ENCODE data around the gene AAR2. TPM values are rescaled to one million over a fixed set of nuclear protein-coding genes. Genes with fewer than 3 reads are reported as not detected.
A peak's percentile ranks its signal among the peaks of the same experiment; 100 is the strongest.

The AAR2 gene
- total and polyA plus RNA-seq, 9 donors: 20.5 to 28.9 (median 27.1) TPM

DNA sequence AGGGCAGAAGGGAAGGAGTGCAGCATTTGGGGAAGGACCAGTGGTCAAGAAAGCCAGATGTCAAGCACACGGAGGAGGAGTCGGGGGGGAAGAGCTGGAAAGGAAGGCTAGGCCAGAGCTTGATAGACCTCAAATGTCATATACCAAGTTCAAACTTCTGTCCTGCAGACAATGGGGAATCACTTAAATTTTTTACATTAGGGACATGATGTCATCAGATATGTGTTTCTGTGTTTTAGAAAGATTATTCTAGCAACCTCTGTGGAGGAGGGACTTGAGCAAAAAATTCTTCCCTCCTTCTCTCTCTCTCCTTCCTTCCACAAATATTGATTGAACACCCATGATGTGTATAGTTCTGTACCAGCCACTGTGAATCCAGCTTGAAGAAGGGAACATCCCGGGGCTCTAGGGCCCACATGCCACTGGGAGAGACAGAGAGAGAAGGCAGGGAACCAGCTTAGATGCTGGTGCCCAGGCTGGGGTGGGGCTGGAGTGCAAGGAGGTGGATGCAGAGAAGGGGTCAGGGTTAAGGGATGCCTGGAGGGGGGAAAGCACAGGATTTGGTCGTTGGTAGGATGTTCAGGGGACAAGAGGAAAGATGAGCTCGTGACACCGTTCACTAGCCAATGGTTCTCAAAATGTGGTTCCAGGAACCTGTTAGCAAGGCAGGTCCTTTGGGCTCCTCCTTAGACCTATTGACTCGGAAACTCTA is 19.8 kb upstream of the AAR2 start:
- peaks cover 24% of the 10 kb centered on the region for H3K36me3 ChIP-seq (ENCODE audit: control insufficient read depth, insufficient read depth, low read length)
- H3K27ac ChIP-seq (ENCODE audit: low read length): no peak overlapping the region
- 72% methylated on average over 5 of the region's 7 CpGs for WGBS (ENCODE audit: insufficient coverage)
- H3K4me3 ChIP-seq (ENCODE audit: low read length): no peak overlapping the region
- no peaks in the 10 kb centered on the region for H3K27me3 ChIP-seq (ENCODE audit: control insufficient read depth, insufficient read depth, low read length)
- no peak for DNase-seq
- H3K9me3 ChIP-seq (replicated peaks; ENCODE audit: control insufficient read depth, low read depth, low read length): no peaks in the 10 kb centered on the region
- no peaks in the 10 kb centered on the region for H3K4me1 ChIP-seq (ENCODE audit: control insufficient read depth, insufficient read depth, low read length)

DNA sequence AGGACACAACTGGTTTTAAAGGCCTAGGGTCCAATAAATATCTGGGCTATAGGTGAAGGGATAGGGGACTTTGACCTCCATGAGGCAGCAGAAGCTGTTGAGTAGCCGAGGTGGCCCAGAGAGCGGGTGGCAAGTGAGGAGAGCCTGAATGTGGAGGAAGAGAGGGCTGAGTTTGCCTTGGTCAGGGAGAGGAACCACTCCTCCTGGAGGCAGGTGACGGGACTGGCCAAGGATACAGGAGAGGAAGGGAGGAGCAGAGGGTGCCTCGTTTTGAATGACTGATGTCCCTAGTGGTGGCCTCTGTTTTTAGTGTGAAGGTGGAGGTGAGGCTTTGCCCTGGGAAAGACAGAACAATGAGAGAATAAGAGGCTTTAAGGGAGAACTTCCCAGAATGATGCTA is 19.1 kb upstream of the AAR2 start:
- DNase-seq: no peak
- WGBS (ENCODE audit: insufficient coverage): 64% methylated on average over 3 of the region's 4 CpGs
- H3K36me3 ChIP-seq (ENCODE audit: control insufficient read depth, insufficient read depth, low read length): peaks cover 27% of the 10 kb centered on the region

GRCh38 chr20:36218380-36219064 is 17.8 kb upstream of the AAR2 start:
- WGBS (ENCODE audit: insufficient coverage): 78% methylated on average over 12 of the region's 16 CpGs
- H3K27ac ChIP-seq (ENCODE audit: low read length): no peak overlapping the region
- H3K4me1 ChIP-seq (ENCODE audit: control insufficient read depth, insufficient read depth, low read length): no peaks in the 10 kb centered on the region
- H3K4me3 ChIP-seq (ENCODE audit: low read length): no peak overlapping the region
- no peaks in the 10 kb centered on the region for H3K9me3 ChIP-seq (replicated peaks; ENCODE audit: control insufficient read depth, low read depth, low read length)
- DNase-seq: no peak
- H3K36me3 ChIP-seq (ENCODE audit: control insufficient read depth, insufficient read depth, low read length): peaks cover 25% of the 10 kb centered on the region
- no peaks in the 10 kb centered on the region for H3K27me3 ChIP-seq (ENCODE audit: control insufficient read depth, insufficient read depth, low read length)

More for the DNA sequence above, 19.1 kb upstream of the AAR2 start:
- no peaks in the 10 kb centered on the region for H3K9me3 ChIP-seq (replicated peaks; ENCODE audit: control insufficient read depth, low read depth, low read length)
- no peaks in the 10 kb centered on the region for H3K4me1 ChIP-seq (ENCODE audit: control insufficient read depth, insufficient read depth, low read length)
- H3K27me3 ChIP-seq (ENCODE audit: control insufficient read depth, insufficient read depth, low read length): no peaks in the 10 kb centered on the region
- no peak overlapping the region for H3K27ac ChIP-seq (ENCODE audit: low read length)
- no peak overlapping the region for H3K4me3 ChIP-seq (ENCODE audit: low read length)

- Histone ChIP-seq H3K27me3 (ENCODE audit: control insufficient read depth, insufficient read depth, low read length) (no peaks in the 10 kb centered on the region), H3K27ac (ENCODE audit: low read length) (no peak overlapping the region), H3K36me3 (ENCODE audit: control insufficient read depth, insufficient read depth, low read length) (peaks cover 22% of the 10 kb centered on the region), H3K9me3 (replicated peaks; ENCODE audit: control insufficient read depth, low read depth, low read length) (no peaks in the 10 kb centered on the region), H3K4me3 (ENCODE audit: low read length) (no peak overlapping the region), H3K4me1 (ENCODE audit: control insufficient read depth, insufficient read depth, low read length) (no peaks in the 10 kb centered on the region)
- DNase-seq: no peak
- WGBS (ENCODE audit: insufficient coverage): 84% methylated on average over 10 of the region's 17 CpGs
Observed at GRCh38 chr20:36219671-36220220, 16.5 kb upstream of the AAR2 start.

GRCh38 chr20:36225666-36226065 is 10.6 kb upstream of the AAR2 start:
- H3K27ac ChIP-seq (ENCODE audit: low read length): no peak overlapping the region
- DNase-seq: no peak
- peaks cover 11% of the 10 kb centered on the region for H3K36me3 ChIP-seq (ENCODE audit: control insufficient read depth, insufficient read depth, low read length)
- H3K27me3 ChIP-seq (ENCODE audit: control insufficient read depth, insufficient read depth, low read length): no peaks in the 10 kb centered on the region
- H3K4me3 ChIP-seq (ENCODE audit: low read length): no peak overlapping the region
- no peaks in the 10 kb centered on the region for H3K9me3 ChIP-seq (replicated peaks; ENCODE audit: control insufficient read depth, low read depth, low read length)
- 81% methylated on average over 7 of the region's 7 CpGs for WGBS (ENCODE audit: insufficient coverage)
- no peaks in the 10 kb centered on the region for H3K4me1 ChIP-seq (ENCODE audit: control insufficient read depth, insufficient read depth, low read length)

- 100% methylated on average over 2 of the region's 6 CpGs for WGBS (ENCODE audit: insufficient coverage)
- no peak overlapping the region for H3K4me3 ChIP-seq (ENCODE audit: low read length)
- peaks cover 5% of the 10 kb centered on the region for H3K36me3 ChIP-seq (ENCODE audit: control insufficient read depth, insufficient read depth, low read length)
- no peak overlapping the region for H3K27ac ChIP-seq (ENCODE audit: low read length)
- no peaks in the 10 kb centered on the region for H3K9me3 ChIP-seq (replicated peaks; ENCODE audit: control insufficient read depth, low read depth, low read length)
- no peaks in the 10 kb centered on the region for H3K27me3 ChIP-seq (ENCODE audit: control insufficient read depth, insufficient read depth, low read length)
- no peak for DNase-seq
- H3K4me1 ChIP-seq (ENCODE audit: control insufficient read depth, insufficient read depth, low read length): no peaks in the 10 kb centered on the region
Observed at GRCh38 chr20:36228770-36229169, 7.5 kb upstream of the AAR2 start.

- no peaks in the 10 kb centered on the region for H3K27me3 ChIP-seq (ENCODE audit: control insufficient read depth, insufficient read depth, low read length)
- peaks cover 2% of the 10 kb centered on the region for H3K4me1 ChIP-seq (ENCODE audit: control insufficient read depth, insufficient read depth, low read length)
- H3K4me3 ChIP-seq (ENCODE audit: low read length): no peak overlapping the region
- peaks cover 5% of the 10 kb centered on the region for H3K36me3 ChIP-seq (ENCODE audit: control insufficient read depth, insufficient read depth, low read length)
- H3K9me3 ChIP-seq (replicated peaks; ENCODE audit: control insufficient read depth, low read depth, low read length): no peaks in the 10 kb centered on the region
- no peak for DNase-seq
- H3K27ac ChIP-seq (ENCODE audit: low read length): no peak overlapping the region
- WGBS (ENCODE audit: insufficient coverage): no CpG with 5 or more reads among the region's 3 CpGs
Observed at GRCh38 chr20:36230019-36230418, 6.3 kb upstream of the AAR2 start.

DNA sequence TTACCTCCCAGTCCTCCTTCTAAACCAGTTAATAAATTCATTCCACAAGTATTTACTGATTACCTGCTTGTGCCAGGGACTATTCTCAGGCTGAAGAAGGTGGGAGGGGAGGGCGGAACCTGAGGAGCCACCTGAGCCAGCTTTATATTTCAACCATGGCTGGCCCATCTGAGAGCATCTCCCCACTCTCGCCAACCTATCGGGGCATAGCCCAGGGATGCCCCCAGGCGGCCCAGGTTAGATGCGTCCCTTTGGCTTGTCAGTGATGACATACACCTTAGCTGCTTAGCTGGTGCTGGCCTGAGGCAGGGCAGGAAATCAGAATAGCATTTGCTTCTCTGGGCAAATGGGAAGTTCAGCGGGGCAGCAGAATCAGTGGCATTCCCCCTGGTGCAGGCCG is 4.9 kb upstream of the AAR2 start:
- Histone ChIP-seq H3K27me3 (ENCODE audit: control insufficient read depth, insufficient read depth, low read length) (no peaks in the 10 kb centered on the region), H3K9me3 (replicated peaks; ENCODE audit: control insufficient read depth, low read depth, low read length) (no peaks in the 10 kb centered on the region), H3K4me3 (ENCODE audit: low read length) (no peak overlapping the region), H3K36me3 (ENCODE audit: control insufficient read depth, insufficient read depth, low read length) (peaks cover 5% of the 10 kb centered on the region), H3K27ac (ENCODE audit: low read length) (no peak overlapping the region), H3K4me1 (ENCODE audit: control insufficient read depth, insufficient read depth, low read length) (peaks cover 6% of the 10 kb centered on the region)
- WGBS (ENCODE audit: insufficient coverage): 94% methylated on average over 5 of the region's 7 CpGs
- no peak for DNase-seq

- 70% methylated on average over 3 of the region's 4 CpGs for whole genome bisulfite sequencing (ENCODE audit: insufficient coverage)
- Histone ChIP-seq H3K27ac (ENCODE audit: low read length) (no peak overlapping the region), H3K9me3 (replicated peaks; ENCODE audit: control insufficient read depth, low read depth, low read length) (no peaks in the 10 kb centered on the region), H3K27me3 (ENCODE audit: control insufficient read depth, insufficient read depth, low read length) (no peaks in the 10 kb centered on the region), H3K4me1 (ENCODE audit: control insufficient read depth, insufficient read depth, low read length) (peaks cover 13% of the 10 kb centered on the region), H3K4me3 (ENCODE audit: low read length) (no peak overlapping the region), H3K36me3 (ENCODE audit: control insufficient read depth, insufficient read depth, low read length) (peaks cover 7% of the 10 kb centered on the region)
- DNase-seq: no peak
Observed at GRCh38 chr20:36234771-36235320, 1.4 kb upstream of the AAR2 start.

DNA sequence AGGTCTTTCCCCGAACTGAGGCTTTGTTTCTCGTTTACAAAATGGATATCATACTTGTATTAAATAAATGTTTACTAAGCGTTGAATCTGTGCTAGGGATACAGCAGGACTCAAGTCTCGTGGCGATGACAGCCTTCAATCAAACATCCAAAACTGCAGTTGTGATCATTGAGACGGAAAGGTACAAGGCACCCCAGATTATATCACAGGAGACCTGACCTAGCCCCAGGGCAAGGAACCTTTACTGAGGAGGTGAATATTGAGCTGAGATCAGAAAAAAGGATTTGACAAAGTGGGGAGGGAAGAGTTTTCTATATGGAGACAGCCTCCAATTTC is 476 bp downstream of the AAR2 start:
- no CpG with 5 or more reads among the region's 6 CpGs for WGBS (ENCODE audit: insufficient coverage)
- peaks cover 13% of the 10 kb centered on the region for H3K4me1 ChIP-seq (ENCODE audit: control insufficient read depth, insufficient read depth, low read length)

More for the DNA sequence above, 476 bp downstream of the AAR2 start:
- H3K4me3 ChIP-seq (ENCODE audit: low read length): peak overlapping the region; percentile 82
- H3K36me3 ChIP-seq (ENCODE audit: control insufficient read depth, insufficient read depth, low read length): peaks cover 22% of the 10 kb centered on the region
- no peak for DNase-seq
- H3K27me3 ChIP-seq (ENCODE audit: control insufficient read depth, insufficient read depth, low read length): no peaks in the 10 kb centered on the region
- H3K9me3 ChIP-seq (replicated peaks; ENCODE audit: control insufficient read depth, low read depth, low read length): no peaks in the 10 kb centered on the region
- H3K27ac ChIP-seq (ENCODE audit: low read length): peak overlapping the region; percentile 86

All from muscle of leg (tissue), 11 donors.